ENCODE data around the gene ATP11B. TPM values are rescaled to one million over a fixed set of nuclear protein-coding genes. Genes with fewer than 3 reads are reported as not detected.
"Not testable (repeated sequence)": the region's sequence is repeated elsewhere in the genome, so short reads cannot be mapped to it uniquely, and the experiment has no call there.

Gene ATP11B
- total and polyA plus RNA-seq, 2 experiments from 2014 or later: 19.8 to 60.5 TPM

GRCh38 chr3:182862159-182862860 is 69.0 kb downstream of the ATP11B start:
- DNase-seq (ENCODE audit: low spot score): peak; percentile 2
- Histone ChIP-seq H4K20me1 (ENCODE audit: insufficient read depth, poor library complexity, severe bottlenecking) (no peaks in the 10 kb centered on the region), H3K79me2 (no peaks in the 10 kb centered on the region), H2AFZ (no peak overlapping the region), H3K4me2 (no peak overlapping the region), H3K9me3 (ENCODE audit: low read depth) (no peaks in the 10 kb centered on the region), H3K9me2 (replicated peaks; ENCODE audit: insufficient read depth) (no peaks in the 10 kb centered on the region), H3K4me1 (ENCODE audit: insufficient read depth) (no peaks in the 10 kb centered on the region), H3K27me3 (no peaks in the 10 kb centered on the region), H3K4me3 (no peak overlapping the region), H3K27ac (no peak overlapping the region), H3K36me3 (replicated peaks; ENCODE audit: insufficient read depth, low read depth) (no peaks in the 10 kb centered on the region)
- no peak for TF ChIP-seq EZH2phosphoT487 (IDR thresholded peaks at IDR 0.05; ENCODE audit: low read depth, severe bottlenecking, unreplicated experiment)
- no peak for TF ChIP-seq CTCF (IDR thresholded peaks at IDR 0.05; ENCODE audit: poor library complexity)
- TF ChIP-seq EZH2 (IDR thresholded peaks at IDR 0.05; ENCODE audit: borderline replicate concordance): no peak
- 99% methylated on average over 3 of the region's 3 CpGs for WGBS (ENCODE audit: low lambda C conversion rate, missing lambda C conversion rate)

- H3K36me3 ChIP-seq (replicated peaks; ENCODE audit: insufficient read depth, low read depth): no peaks in the 10 kb centered on the region
- no peaks in the 10 kb centered on the region for H3K4me1 ChIP-seq (ENCODE audit: insufficient read depth)
- TF ChIP-seq EZH2 (IDR thresholded peaks at IDR 0.05; ENCODE audit: borderline replicate concordance): no peak
- no peak for TF ChIP-seq EZH2phosphoT487 (IDR thresholded peaks at IDR 0.05; ENCODE audit: low read depth, severe bottlenecking, unreplicated experiment)
- no peak for TF ChIP-seq CTCF (IDR thresholded peaks at IDR 0.05; ENCODE audit: poor library complexity)
- no peak for DNase-seq (ENCODE audit: low spot score)
- H3K4me2 ChIP-seq: no peak overlapping the region
- no peaks in the 10 kb centered on the region for H3K9me3 ChIP-seq (ENCODE audit: low read depth)
- no peaks in the 10 kb centered on the region for H4K20me1 ChIP-seq (ENCODE audit: insufficient read depth, poor library complexity, severe bottlenecking)
- no peaks in the 10 kb centered on the region for H3K9me2 ChIP-seq (replicated peaks; ENCODE audit: insufficient read depth)
- no peak overlapping the region for H3K4me3 ChIP-seq
- no peaks in the 10 kb centered on the region for H3K27me3 ChIP-seq
- no peak overlapping the region for H2AFZ ChIP-seq
- H3K27ac ChIP-seq: no peak overlapping the region
- 96% methylated on average over 1 of the region's 1 CpG for WGBS (ENCODE audit: low lambda C conversion rate, missing lambda C conversion rate)
- no peaks in the 10 kb centered on the region for H3K79me2 ChIP-seq
Observed at GRCh38 chr3:182869059-182869458, 75.8 kb downstream of the ATP11B start.

- H3K4me1 ChIP-seq (ENCODE audit: insufficient read depth); H3K4me2 ChIP-seq; H4K20me1 ChIP-seq (ENCODE audit: insufficient read depth, poor library complexity, severe bottlenecking); H3K27me3 ChIP-seq; DNase-seq (ENCODE audit: low spot score); H3K27ac ChIP-seq; H3K4me3 ChIP-seq; H3K9me3 ChIP-seq (ENCODE audit: low read depth); H3K36me3 ChIP-seq (replicated peaks; ENCODE audit: insufficient read depth, low read depth); H2AFZ ChIP-seq; H3K79me2 ChIP-seq; H3K9me2 ChIP-seq (replicated peaks; ENCODE audit: insufficient read depth): not testable (repeated sequence)
- 100% methylated on average over 3 of the region's 3 CpGs for WGBS (ENCODE audit: low lambda C conversion rate, missing lambda C conversion rate)
Observed at GRCh38 chr3:182870917-182871316, 77.6 kb downstream of the ATP11B start.

GRCh38 chr3:182879031-182879611 is 85.8 kb downstream of the ATP11B start:
- DNase-seq (ENCODE audit: low spot score): no peak
- 97% methylated on average over 1 of the region's 1 CpG for WGBS (ENCODE audit: low lambda C conversion rate, missing lambda C conversion rate)
- Histone ChIP-seq H3K79me2 (no peaks in the 10 kb centered on the region), H3K9me2 (replicated peaks; ENCODE audit: insufficient read depth) (no peaks in the 10 kb centered on the region), H3K4me2 (no peak overlapping the region), H3K4me1 (ENCODE audit: insufficient read depth) (no peaks in the 10 kb centered on the region), H2AFZ (no peak overlapping the region), H3K27me3 (no peaks in the 10 kb centered on the region), H3K36me3 (replicated peaks; ENCODE audit: insufficient read depth, low read depth) (no peaks in the 10 kb centered on the region), H4K20me1 (ENCODE audit: insufficient read depth, poor library complexity, severe bottlenecking) (no peaks in the 10 kb centered on the region), H3K9me3 (ENCODE audit: low read depth) (no peaks in the 10 kb centered on the region), H3K27ac (no peak overlapping the region), H3K4me3 (no peak overlapping the region)
- TF ChIP-seq CTCF (IDR thresholded peaks at IDR 0.05; ENCODE audit: poor library complexity) (no peak), EZH2 (IDR thresholded peaks at IDR 0.05; ENCODE audit: borderline replicate concordance) (no peak), EZH2phosphoT487 (IDR thresholded peaks at IDR 0.05; ENCODE audit: low read depth, severe bottlenecking, unreplicated experiment) (no peak)

Measured in hepatocyte (in vitro differentiated cells).